GM19463 (cell line): ENCODE results near the gene RGMA.
"Not testable (repeated sequence)": the region's sequence is repeated elsewhere in the genome, so short reads cannot be mapped to it uniquely, and the experiment has no call there.

ENCODE experiments used
- ATAC-seq: cut with Tn5 transposase; IDR thresholded peaks from one replicate; pipeline ENCODE4 v1.9.1; 2021; ENCODE audit warnings: mild to moderate bottlenecking, moderate library complexity; ENCODE audit not compliant: unreplicated experiment

RGMA gene

DNA sequence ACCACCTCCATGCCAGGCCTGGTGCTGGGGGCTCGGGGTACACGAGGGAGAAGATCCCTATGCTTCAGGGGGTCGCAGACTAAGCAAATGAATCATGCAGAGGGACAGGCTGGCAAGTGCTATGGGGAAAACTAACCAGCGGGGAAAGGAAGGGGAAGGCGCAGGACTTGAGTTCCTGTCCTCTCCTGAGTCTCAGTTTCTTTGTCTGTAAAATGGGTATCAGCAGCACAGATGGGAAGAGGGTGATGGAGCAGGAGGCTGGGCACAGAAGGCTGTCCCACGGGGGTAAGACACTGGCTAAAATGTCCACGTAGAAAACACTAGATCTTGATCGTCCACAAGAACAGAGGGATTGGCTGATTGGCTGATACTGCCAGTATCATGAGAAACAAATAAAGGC is 39.8 kb downstream of the RGMA start:
- ATAC-seq = no peak

DNA sequence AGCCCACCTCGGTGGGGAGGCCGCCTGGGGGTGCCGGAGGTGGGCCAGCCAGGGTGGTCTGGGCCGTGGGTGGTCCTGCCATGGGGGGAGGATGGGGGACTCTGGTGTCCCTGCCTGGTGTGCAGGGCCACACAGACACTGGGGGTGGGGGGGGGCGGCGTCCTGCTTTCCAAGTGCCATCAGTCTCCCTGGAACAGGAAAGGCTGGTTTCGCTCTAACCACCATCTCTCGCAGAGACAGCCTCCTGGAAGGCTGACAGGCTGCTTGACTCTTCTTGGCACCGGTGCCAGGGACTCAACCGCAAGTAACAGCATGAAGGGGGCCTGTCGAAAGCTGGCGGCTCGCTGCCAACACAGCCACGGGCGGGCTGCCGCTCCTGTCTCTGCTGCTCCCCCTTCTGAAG is 40.3 kb downstream of the RGMA start:
- ATAC-seq = no peak

DNA sequence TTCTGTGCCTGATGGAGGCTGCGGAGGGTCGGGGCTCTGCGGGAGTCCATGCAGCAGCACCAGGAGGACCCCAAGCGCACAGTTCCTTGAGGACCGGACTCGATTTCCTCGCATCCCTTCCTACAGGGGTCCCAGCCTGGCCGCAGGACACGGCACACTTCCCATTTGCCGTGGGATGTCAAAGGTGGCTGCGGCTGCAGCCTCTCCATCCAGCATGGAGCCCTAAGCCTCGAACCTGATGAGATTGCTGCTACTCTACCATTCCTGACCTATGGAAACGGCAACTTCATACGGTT is 40.6 kb downstream of the RGMA start:
- ATAC-seq = no peak

DNA sequence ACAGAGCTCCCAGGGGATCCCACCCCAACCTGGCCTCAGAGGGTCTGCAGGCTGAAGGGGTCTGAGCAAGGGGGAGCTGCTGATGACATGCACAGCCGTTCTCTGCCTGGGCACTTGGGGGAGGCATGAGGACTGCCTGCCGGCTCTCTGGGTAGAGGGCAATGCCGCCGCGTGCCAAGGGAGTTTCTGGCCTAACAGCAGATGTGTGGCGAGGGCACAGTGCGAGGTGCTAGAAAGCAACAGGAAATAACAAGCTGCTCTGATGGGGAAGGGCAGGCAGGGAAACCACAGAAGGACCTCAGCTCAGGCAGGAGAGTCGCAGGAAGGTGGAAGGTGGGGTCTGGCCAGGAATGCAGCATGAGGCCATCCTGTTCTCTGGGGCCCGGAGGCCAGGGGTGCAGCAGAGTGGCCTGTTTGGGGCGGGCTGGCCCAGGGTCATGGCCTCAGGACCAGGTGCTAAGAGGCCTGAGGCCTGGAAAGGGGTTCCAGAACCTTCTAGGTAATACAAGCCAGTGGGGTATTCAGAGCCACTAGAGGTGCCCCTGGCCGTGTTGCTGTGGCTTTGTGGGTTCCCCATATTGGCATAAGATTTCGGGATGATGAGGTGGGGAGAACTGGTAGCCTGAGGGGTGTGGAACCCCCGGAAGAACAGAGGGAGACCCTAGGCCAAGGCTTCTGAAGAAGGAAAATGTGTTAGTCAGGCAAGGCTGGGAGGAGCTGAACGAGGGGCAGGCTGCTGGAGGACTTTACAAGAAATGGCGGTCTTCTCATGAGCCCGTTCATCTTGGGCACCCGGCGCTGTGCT is 41.2 kb downstream of the RGMA start:
- no peak for ATAC-seq

DNA sequence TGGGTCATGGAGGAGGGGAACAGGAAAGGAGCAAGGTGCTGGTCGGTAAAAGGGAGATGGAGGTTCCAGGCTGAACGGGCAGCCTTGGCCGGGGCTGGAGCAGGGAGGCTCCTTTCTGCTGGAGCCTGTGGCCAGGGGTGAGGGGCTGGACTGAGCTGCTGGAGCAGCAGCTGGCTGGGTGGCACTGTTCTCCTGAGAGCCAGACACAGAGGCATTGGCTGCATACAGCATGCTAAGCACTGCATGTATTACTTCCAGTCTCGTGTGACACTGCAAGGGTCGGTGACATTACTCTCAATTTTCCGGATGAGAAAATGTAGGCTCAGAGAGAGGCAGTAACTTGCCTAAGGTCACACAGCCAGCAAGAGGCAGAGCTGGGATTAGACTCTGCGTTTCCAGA is 42.3 kb downstream of the RGMA start:
- no peak for ATAC-seq

DNA sequence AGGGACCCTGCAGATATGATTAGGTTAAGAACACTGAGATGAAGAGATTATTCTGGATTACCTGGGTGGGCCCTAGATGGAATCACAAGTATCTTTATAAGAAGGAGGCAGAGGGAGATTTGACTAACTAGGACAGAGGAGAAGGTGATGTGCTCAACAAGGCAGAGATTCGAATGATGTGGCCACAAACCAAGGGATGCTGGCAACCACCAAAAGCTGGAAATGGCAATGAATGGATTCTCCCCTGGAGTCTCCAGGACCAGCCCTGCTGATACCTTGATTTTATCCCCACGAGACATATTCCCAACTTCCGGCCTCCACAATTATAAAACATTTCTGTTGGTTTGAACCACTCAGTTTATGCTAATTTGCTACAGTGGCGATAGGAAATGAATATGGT is 42.9 kb downstream of the RGMA start:
- no peak for ATAC-seq

DNA sequence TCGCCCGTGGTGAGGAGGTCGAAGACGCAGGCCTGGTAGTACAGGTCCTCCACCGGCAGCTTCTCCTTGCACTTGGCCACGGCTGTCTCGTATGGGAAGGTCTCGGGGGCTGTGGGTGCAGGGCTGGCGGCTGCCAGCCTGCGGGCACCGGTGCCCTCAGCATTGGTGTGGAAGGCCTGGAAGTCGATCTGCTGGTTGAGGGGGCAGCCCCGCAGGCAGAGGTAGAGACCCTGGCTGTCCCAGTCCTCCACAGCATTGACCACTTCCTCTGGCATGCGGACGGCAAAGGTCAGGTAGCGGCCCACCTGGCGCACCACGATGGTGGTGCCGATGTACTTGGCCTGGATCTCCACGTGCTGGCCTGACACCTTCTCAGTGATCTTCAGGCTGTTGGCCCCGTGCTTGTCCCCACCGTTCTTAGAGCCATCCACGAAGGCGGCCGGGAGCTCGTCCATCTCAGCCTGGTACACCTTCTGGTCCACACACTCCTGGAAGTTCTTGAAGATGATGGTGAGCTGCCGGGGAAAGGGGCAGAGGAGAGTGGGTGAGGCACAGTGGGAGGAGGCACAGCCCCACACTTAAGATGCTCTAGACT is 43.7 kb downstream of the RGMA start:
- ATAC-seq = no peak

DNA sequence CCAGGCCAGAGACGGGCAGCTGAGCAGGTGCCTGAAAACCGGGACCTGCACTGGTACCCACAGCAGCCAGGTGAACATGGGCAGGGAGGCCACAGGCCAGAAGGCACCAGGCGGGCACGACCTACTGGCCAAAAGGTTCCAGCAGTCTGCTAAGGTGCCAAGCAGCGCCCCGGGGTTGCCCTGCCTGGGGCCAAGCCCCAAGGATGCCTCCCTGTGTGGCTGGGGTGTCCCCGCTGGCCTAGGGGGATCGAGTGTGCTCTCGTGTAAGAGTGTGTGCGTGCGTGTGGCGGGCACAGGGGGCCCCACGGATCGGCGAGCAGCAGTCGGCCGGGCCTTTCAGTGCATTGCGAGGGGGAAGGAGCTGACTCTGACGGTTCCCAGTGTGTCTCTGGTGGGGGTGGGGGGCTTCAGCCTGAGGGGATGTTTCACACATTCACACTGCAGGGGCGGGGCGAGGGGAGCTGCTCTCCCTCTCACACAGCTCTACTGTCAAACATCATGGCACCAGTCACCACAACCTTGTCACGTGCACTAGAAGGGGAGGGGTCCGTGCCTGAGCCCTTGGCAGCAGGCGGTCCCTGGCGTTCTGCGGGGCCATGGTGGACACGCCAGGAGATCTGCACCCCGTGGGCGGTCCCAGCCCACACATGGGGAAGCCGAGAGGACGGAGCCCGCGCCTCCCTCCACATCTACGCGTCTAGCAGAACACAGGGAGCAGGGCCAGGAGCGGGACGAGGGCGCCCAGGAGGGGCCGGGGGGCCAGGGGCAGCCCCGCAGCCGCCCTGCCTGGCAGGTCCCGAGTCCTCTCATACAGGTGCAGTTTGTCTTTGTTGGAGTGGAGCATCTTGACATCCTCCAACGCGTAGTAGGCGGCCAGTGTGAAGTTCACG is 44.5 kb downstream of the RGMA start:
- ATAC-seq = no peak

DNA sequence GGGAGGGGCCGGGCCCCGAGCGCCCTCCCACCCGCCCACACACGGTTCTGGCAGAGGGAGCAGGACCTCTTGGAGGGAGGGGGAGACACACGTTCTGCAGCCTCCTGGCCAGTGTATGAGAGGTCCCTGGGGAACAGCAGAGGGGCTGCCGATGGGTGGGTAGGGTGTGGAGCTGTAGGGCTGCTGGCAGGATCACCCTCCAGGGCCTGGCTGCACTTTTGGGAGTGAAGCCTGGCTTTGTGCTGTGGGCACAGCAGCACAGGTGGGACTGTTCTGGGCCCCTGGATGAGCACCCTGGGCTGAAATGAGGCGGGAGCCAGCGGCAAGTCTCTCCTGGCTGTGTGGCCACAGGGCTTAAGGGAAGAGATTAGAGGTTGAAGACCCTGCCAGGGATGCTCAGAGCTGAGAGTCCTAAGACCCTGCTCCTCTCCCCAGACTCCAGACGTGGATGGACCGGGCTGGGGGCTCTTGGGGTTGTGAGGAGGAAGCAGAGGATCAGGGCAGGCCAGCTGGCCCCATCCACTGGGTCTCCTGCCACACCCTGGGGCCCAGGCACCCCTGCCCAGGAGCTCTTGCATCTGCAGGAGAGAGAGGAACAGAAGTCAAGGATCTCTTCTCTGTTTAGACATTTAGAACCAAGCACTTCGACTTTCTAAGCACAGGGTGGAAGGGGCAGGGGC is 45.2 kb downstream of the RGMA start:
- ATAC-seq = no peak

DNA sequence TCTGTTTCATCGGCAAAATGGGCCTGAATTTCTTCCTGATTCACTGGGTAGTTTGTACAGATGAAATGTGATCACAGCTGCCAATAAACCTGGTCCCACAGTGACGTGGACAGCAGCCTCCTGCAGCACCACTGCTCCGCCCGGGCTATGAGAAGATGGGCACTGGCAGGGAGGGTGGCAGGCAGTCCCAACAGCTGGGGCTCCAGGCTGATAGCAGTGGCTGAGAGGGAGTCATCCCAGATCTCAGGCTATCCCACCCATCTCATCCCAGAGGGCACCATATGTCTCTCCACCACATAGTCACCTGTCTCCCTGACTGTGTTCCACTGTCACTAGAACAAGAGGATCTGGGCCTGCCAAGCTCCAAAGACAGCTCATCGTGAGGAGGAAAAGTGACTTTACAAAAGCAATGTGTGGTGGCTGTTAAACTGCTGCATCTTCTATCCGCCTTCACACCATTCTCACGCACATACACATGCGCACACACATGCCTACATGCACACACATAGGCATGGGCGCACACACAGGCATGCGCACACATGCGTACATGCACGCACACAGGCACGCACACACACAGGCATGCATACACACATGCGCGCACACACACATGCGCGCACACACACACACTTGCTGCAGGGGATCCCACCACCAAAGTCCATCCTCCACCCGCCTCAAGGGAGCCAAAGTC is 46.2 kb downstream of the RGMA start:
- ATAC-seq = no peak

DNA sequence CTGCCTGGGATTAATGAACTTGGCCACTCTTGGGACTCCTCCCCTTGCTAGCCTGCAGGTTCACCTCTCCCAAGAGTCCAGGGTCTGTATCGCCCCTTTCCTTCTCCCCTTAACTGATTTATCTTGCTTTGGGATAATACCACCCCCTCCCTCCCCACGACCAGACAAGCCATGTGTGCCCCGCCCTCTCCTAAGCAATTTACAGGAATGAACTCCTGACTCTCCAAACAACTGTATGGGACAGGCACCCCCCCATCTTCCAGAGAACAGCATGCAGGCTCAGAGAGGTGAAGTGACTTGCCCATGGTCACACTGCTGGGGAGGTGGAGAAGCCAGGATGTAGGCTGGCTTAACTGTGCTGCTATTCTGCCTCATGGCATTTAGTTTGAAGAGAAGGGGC is 46.8 kb downstream of the RGMA start:
- ATAC-seq = no peak

DNA sequence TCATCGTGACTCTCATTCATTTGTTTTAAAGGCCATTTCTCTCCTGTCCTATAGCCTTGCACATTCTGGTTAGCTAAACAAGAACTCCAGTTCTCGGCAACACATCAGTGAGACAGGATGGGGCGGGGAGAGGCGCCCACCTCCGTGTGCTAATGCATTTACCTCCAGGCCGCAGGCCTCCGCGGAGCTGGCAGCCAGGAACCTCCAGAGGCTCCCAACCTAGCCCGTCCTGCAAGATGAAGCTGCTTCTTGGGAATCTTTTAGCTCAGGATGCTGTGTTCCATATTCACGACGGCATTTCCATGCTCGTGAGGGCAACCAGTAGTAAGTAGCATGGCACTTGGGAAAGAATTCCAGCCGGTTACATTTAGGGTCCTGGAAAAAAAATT is 47.9 kb downstream of the RGMA start:
- ATAC-seq = no peak

DNA sequence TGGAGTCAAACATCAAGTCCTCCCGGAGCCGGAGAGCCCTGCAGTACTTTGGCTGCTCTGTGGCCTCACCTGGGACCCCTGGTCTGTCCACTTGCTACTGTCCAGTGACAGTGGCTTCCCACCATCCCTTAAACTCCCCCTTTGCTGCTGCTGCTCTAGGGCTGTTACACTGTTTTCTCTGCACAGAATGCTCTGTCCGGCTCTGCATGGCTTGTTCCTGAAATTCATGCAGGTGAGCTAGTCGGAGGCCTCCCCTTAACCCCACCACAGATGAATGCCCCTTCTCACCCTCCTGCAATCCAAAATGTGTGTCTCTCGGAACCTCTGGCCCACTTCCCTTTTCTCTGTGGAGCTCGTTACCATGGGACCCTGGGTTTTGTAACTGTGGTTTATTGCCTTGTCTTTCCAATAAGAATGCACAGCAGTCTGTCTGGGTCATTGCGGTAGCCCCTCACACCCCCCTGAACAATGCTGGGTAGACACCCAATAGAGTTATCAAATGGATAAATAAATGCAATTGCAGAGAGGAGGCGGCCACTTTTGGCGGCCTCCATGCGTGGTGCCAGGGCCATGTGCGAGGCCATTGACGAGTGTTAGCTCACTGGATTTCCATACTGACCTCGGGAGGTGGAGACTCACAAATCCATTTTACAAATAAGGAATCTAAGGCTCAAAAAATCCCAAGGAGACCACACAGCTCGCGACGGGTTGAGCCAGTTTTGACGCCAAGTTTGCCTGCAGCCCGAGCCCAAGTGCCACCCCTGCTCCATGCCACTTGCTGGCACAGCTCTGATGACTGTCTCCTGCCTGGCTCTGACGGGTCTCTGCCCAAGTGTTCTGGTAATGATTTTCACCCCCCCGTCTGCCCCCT is 48.5 kb downstream of the RGMA start:
- ATAC-seq = no peak

DNA sequence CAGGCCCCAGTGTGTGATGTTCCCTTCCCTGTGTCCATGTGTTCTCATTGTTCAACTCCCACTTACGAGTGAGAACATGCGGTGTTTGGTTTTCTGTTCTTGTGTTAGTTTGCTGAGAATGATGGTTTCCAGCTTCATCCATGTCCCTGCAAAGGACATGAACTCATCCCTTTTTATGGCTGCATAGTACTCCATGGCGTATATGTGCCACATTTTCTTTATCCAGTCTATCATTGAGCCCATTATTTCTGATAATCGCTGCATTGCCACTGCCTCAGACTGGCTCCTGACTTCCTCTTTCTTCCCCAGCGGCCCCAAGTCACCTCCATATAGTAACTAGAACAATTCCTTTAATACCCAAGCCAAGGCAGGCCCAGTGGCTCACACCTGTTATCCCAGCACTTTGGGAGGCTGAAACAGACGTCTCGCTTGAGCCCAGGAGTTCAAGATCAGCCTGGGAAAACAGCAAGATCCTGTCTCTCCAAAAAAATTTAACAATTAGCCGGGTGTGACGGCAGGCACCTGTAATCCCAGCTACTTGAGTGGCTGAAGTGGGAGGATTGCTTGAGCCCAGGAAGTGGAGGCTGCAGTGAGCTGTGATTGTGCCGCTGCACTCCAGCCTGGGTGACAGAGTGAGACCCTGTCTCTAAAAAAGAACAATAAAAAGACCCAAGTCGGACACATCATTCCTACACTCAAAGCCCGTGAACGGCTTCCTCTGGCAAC is 49.3 kb downstream of the RGMA start:
- not testable (repeated sequence) for ATAC-seq

DNA sequence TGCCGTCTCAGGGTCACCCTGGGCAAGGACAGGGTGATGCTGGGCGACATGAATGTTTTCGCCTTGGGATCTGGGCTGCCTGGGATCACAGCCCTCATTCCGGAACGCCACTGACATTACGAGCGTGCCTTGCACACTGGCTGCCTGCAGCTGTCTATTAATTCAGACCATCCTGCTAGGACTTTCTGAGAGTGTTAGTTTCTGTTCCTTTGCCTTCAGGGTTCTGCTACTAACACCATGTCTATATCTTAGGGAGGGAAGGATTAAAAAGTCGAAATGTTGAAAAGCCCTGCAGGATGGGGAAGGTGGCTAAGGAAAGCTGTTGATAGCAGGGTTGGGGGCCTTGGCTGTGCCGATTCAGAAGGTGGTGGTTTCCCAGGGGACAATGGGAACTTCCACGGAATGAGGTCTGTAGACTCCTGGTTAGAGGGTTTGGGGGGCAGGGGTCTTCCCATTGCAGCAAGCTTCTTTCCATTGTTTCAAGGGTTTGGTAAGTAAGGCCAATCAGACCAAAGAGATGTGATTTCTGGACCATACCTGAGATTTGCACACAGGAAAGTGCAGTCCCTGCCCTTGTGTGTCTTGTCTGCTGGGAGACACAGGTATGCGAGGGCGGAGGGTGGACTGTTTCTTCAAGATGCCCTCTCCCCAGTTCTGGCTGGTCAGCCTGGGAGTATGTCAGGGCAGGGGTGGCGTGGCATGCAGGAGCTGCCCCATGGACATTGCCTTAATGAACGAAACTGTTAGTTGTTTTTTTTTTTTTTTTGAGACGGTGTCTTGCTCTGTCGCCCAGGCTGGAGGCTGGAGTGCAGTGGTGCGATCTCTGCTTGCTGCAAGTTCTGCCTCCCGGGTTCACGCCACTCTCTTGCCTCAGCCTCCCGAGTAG is 50.9 kb downstream of the RGMA start:
- no peak for ATAC-seq

DNA sequence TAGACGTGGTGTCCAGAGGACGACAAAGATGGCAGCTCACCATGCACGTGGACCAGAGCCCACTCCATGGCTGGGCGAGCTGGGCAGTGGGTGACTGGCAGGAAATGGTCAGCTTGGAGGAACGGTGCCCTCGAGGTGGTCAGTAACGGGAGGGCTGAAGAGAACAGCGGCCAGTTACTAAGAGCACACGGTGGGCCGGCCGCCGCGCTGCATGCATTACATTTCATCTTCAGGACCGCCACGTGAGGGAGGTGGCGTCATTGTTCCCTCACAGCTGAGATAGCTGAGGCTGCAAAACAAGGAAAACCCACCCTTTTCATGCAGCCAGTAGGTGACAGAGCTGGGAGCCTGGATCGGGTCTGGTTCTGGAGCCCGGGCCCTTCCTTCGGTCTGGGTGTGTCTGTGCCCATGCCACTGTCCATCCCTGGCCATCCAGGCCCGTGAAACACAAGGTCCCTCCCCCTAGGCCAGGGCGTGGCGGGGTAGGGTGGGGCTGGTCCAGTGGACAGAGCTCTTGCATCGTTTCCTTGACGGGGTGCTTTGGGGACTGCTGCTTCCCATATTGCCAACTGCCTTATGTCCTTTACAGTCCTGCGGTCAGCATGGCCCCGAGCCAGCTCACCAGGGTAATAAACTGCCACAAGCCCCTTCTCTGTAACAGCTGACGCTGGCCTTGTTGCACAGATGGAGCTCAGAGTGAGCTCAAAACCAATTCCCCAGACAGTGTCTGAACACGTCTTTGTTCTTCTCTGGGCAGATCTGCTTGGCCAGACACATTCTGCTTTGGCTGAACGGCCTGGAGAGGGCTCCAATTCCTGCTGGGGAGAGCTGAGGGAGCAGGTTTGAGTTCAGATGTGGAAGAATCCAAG is 51.8 kb downstream of the RGMA start:
- no peak for ATAC-seq
